Hematopoietic multipotent progenitor cell treated with erythropoietin and hydrocortisone succinate and interleukin-3 and kit ligand, for 15 days (in vitro differentiated cells): ENCODE results near the gene FUT3.
A peak's percentile ranks its signal among the peaks of the same experiment; 100 is the strongest.

Experiments used
- DNase-seq: peaks from one replicate; pipeline ENCODE4 v3.0.0-alpha.2; 2015; ENCODE audit warnings: low spot score

The FUT3 gene

DNA sequence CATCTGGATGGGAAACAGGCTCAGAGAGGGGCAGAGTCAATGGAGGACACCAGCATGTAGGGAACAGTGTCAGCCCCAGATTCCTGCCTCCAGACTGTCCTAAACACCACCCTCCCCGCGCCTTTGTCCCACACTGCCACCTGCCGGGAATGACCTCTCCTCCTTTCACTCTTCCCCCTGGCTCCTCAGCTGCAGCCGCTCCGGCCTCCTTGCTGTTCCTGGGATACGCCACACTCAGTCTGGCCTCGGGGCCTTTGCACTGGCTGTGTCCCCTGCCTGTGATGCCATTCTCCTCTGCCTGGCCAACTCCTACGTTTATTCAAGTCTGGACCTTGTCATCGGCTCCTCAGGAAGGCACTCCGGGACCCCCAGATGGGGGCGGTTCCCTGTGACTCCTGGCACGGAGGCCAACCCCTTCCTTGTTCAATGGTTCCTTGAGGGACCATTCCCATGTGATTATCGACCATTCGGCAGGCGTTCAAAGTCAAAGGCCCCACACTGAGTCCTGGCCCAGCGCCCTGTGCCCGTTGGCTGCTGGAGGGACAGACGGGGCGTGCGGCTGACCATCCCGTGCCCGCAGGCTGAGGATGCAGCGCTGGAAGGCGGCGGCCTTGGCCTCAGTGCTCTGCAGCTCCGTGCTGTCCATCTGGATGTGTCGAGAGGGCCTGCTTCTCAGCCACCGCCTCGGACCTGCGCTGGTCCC, 27.5 kb downstream of the FUT3 start:
- DNase-seq, result no peak

DNA sequence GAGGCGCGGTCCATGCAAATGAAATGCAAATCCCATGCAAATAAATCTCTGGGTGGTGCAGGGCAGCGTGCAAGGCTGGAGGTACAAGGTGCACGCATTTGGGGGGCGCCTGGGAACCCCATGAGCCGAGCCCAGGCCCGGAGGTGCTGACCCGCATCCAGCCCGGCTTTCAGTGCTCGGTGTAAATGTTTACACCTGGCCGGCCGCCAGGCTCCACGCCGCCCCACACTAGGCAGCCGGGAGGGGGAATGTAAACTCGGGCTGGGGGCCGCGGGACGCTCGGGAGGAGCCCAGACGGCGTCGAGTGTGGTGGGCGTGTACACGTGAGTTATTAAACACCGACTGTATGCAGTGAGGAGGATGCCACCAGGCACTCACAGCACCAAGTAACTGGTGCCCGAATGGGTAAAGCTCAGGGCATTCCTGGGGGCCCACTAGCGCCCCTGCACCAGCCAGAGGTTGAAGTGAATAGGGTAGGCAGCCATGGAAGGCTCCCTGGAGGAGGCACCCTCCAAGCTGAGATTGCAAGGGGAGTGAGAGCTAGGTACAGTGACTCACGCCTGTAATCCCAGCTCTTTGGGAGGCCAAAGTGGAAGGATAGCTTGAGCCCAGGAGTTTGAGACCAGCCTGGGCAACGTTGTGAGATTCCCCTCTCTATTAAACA, 28.9 kb downstream of the FUT3 start:
- no peak for DNase-seq

DNA sequence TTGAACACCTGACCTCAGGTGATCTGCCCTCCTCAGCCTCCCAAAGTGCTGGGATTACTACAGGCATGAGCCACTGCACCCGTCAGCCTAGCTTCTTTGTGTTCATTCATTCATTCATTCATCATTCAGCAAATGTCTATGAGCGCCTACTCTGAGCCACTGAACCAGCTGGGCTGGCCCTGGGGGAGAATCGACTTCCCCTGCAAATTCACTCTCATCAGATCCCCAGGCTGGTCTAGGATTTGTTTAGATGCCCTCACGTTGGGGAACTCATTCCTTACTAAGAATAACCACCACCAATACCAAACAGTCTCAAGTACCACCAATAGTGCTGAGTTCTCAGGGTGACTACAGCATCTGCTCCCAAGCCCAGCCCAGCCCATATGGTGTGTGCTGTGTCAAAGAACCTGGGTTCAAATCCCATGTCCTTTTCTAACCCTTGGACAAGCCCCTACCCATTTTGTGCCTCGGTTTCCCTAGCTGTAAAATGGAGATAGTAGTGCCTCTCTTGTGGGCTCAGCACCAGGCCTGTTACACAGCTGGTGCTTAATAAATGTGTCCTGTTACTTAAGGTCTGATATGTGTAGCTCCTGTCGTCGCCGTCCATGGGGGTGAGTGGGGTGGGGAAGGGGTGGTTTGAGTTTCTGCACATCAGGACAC, 29.6 kb downstream of the FUT3 start:
- DNase-seq, result no peak

DNA sequence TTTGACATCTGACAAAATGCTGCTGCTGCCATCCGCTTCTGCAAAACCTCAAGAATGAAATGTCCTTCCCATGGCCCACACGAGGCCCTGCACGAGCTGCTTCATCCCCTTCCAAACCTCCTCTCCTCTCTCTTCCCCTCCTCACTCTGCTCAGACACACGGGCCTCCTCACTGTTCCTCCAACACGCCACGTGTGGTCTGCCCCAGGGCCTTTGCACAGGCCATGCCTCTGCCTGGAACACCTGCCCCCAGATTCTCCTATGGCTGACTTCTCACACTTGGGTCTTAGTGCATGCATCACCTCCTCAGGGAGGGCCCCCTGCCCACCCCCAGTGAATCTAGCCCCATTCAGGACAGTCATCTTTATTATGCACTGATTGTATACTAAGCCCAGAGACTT, 30.5 kb downstream of the FUT3 start:
- no peak for DNase-seq

DNA sequence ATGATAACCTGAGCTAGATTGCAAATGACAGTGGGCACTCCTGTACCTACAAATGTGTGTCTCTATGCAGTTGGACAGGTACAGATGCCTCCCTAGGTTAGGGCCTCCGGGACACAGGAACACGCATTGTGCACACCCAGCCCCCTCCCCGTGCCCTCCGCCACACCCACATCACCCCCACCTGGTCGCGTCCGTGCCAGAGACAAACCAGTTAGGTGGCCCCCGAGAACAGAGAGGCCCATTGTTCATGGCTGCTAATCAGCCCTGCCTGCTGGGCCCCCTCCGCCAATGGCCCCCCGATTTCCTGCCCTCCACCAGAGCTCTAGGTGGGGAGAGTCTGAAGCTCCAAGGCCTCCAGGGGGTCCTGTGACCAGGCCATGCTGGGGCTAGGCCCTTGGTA, 32.7 kb downstream of the FUT3 start:
- no peak for DNase-seq

DNA sequence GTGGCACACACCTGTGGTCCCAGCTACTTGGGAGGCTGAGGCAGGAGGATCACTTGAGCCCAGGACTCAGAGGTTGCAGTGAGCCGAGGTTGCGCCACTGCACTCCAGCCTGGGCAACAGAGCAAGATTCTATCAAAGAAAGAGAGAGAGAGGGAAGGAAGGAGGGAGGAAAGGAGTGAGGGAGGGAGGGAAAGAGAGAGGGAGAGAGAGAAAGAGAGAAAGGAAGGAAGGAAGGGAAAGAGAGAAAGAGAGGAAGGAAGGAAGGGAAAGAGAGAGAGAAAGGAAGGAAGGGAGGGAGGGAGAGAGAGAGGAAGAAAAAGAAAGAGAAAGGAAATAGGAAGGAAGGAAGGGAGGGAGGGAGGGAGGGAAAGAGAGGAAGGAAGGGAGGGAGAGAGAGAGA, 34.0 kb downstream of the FUT3 start:
- no peak for DNase-seq

DNA sequence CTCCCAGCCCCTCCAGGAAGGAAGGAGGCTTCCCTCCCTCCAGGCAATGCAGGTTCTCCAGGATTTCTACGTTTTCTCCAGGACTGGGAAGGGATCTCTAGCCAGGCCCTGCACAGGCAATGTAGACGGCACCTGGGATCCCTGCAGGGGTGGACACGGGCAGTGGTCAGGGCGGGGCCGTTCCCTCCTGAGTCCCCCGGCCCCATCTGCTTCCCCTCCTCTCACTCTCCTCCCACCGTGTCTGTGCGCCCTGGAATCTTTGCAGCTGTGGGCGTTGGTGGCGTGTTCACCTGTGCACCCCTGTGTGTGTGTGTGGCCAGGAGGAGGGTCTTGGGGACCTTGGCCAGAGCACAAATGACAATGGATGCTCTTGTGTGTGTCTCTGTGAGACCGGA, 36.4 kb downstream of the FUT3 start:
- no peak for DNase-seq

DNA sequence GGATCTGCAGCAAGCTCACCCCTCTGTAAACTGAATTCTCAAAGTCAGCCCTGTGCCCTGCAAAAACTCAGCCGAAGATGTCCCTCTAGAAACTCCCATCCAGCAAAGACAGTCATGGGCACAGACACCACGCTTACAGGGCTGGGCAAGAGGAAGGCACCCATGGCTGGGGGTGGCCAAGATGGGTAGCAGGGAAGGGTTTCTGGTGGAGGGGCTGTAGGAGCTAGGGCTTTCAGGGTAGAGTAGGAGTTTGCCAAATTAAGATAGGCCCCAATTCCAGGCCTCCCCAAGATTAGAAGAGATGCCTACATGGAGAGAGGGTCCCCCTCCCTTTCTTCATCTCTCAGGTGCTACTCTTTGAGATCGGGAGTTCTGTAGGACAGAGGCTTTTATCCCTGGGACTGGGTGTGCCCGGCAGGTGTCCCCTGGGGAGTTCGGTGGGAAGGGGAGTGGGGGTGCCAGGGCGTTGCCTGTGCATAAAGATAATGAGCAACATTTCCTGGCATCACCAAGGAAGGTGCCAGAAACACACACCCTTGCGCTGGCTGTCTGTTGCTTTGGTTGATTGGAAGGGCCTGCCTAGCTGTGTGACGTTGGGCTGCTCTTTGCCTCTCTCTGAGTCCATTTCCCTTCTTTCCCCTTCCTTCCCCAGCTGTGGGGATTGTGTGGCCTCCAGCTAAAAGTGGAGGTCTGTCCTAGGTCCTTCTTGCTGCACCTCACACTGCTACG, 37.0 kb downstream of the FUT3 start:
- no peak for DNase-seq

DNA sequence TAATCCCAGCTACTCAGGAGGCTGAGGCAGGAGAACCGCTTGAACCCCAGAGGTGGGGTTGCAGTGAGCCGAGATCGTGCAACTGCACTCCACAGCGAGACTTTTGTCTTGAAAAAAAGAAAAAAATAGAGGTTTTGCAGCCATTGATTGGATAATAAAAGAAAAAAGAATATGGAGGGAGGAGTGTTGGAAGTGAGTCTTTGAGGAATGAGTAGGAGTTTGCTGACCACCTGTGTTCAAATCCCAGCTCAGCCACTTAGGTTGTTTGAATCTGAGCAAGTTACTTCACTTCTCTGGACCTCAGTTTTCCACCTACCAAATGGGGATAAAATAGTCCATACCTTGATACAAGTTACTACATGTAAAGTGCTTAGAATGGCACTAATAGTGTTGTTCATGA, 40.1 kb downstream of the FUT3 start:
- DNase-seq, result no peak

DNA sequence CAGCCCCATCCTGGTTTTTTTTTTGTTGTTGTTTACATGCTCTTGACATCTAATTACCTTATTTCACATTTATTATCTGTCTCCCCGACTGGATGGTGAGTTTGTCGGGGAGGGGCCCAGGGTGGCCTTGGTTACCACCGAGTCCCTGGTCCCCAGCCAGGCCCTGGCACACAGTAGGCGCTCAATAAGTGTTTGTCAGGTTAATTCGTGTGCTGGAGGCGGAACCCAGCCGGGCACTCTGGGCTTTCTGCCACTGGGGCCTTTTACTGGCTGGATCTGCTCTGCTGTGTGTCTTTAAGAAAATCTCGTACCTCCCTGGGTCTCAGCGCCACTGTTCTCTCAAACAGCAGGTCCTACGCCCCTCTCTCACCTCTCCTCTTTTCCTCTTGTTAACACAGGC, 41.8 kb downstream of the FUT3 start:
- no peak for DNase-seq

DNA sequence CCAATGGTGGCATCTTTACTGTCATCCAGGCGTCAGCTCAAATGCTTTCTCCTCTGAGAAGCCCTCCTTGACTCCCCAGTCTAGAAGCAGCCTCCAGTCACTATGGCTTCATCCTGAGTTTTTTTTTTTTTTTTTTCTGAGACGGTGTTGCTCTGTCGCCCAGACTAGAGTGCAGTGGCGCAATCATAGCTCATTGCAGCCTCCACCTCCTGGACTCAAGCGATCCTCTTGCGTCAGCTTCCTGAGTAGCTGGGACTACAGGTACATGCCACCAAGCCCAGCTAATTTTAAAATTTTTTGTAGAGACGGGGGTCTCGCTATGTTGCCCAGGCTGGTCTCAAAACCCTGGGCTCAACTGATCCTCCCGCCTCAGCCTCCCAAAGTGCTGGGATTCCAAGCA, 42.2 kb downstream of the FUT3 start:
- no peak for DNase-seq

DNA sequence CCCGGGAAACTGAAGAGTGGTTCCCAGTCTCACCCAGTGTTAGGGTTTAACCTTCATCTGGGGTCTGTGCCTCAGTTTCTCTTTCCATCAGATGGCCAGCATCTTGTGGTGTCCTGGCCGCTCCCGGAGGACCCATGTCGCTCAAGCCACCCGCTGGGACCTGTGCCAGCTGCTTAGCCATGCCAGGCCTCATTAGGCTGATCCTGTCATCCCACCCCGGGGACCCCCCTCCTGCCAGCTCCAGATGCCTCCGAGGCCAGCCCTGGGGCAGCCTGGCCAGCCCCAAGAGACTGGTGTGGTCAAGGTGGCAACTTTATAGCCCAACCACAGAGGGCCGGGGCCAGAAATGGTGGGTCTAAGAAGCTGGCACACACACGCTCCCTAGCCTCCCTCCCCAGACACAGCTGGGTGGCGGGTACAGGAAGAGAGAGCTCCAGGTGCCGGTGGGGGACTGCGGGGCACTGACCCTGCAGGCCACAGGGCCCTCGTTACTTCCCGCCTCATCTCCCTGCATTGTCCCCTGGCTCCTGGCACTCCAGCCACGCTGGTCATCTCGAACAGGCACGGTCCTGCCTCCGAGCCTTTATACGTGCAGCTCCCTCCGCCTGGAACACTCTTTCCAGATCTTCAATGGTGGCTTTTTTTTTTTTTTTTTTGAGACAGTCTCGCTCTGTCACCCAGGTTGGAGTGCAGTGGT, 43.0 kb downstream of the FUT3 start:
- DNase-seq, result no peak

DNA sequence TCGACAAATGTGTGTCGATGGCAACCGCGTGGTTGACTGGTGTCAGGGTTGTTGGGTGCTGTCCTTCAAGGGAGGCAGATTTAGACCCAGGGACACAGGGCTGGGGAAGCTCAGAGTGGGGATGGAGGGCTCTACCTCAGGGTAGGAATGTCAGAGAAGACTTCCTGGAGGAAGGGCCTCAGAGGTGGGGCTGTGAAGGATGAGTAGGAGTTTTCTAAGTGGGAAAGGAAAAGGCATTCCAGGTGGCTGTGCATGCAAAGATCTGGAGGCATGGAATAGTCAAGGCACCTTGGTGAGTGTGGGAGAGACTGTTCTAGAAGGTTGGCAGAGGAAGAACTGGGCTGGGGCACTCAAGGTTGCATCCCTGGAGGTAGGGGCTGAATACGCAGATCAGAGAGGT, 44.3 kb downstream of the FUT3 start:
- DNase-seq, result no peak

DNA sequence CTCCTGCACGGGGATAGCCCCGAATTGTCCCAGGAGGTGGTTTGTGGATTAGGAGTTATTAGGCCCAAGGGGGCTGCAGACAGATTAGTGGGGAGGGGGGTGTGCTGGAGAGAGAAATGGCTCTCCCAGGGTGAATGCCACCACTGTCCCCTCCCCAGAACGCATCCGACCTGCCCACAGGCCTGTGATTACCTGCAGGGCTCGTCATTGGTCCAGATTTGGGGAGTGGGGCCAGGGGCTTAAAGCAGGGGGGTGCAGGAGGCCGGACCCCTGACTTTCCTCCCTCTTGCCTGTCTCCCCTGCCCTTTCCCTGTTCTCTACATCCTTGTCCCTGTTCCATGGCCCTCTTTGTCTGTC, 45.1 kb downstream of the FUT3 start:
- no peak for DNase-seq

DNA sequence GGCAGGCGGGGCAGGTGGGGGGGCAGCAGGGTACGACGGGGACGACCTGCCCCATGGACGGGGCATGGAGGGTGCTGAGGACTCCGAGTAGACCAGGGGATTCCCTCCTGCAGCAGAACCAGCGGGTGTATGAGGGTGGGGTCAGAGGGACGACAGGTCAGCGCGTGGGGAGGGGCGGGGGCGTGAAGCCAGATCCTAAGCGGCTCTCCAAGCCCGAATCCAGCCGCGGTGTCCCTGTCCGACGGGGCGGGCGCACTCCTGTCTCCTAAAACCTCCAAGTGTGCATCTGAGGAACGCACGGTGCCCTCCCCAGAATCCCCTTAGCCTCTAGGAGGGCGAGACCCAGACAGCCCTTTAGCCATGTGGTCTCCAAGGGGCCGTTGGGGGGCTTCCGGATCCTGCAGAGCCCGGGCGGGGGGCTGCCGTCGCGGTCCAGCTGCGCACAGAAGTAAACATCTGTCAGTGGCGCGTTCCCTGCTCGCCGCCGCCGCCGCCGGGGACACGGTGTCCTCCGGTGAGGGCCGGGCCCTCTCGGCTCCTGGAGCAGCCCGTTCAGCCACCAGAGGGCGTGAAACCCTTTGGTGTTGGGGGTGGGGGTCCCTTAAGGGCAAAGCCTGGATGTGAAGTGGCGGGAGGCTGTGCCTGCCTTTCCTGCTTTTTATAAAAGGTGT, 45.7 kb downstream of the FUT3 start:
- no peak for DNase-seq

DNA sequence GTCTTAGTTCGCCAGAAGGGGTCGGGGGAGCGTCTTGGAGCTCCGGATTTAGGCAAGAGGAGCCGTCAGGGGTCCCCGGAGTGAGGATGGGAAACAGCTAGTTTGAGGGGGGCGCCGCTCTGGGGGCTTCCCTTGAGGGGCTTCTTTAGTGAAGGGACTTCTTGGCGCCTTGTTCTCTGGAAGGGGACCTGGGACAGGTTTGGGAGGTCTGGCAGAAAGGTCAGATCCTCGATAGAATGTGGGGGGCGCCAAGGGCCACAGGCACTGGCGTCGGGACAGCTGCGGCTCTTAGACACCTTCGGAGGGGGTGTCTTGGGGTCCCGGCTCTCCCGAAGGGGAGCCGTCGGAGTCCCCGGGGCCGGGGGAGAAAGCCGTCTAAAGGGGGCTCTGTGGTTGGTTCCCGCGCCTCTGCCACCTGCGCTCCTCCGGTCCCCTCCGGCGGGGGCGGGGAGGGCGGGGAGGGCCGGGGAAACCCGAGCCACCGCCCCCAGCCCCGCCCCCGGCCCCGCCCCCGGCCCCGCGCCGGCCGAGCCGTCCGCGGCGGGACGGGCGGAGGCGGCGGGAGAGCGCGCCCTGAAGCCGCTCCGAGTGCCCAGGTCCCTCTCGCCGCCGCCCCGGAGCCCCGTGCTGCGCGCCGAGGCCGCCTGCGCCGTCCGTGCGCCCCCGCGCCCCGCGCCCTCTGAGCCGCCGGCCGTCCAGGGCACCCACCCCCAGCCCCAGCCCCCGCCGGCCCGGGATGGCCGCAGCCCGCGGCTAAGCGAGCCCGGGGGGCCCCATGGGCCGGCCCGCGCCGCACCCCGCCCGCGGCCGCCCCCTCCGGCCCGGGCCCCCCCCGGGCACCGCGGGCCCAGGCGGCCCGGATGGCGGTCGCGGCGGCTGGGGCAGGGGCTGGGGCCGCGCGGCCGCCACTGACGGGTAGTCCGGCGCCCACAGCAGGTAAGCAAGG, 46.5 kb downstream of the FUT3 start, which contains the start of gene NRTN:
Gene NRTN, plus strand, starts transcription at position 552 of the 946 bp plus-strand sequence. CDS start 19,099 bp downstream, outside the sequence.
- DNase-seq, result no peak

DNA sequence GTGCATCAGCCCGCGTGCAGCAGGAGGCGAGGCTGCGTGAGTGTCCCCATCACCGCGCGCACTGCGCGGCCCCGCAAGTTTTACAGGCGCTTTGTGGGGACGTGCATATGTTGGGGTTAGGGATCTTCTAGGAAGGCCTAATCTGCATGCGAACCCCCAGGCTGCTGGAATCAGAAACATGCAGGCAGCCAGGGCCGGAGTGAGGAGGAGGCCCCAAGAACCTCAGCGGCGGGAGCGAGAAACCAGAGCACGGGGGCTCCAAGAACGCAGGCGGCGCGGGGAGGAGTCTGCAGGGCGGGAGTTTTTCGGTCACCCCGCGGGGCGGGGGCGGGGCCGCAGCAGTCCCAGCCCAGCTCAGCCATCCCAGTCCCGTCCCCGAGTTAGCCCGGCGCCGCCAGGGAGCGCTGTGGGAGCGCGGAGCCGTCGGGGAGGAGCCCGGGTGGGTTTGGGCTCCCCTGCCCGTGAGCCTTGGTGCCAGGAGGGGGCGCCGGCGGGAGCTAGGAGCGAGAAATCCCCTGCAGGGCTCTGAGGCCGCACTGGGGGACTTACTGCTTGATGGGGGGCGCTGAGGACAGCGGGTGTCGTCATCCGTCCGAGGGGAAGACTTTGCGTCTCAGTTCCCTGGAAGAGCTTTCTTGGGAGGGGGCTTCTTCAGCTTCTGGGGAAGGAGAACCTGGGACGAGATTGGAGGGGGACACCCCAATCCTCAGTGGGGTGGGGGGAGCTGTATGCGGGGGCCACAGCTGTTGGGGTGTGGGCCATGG, 47.3 kb downstream of the FUT3 start:
- peak; percentile 82 for DNase-seq

DNA sequence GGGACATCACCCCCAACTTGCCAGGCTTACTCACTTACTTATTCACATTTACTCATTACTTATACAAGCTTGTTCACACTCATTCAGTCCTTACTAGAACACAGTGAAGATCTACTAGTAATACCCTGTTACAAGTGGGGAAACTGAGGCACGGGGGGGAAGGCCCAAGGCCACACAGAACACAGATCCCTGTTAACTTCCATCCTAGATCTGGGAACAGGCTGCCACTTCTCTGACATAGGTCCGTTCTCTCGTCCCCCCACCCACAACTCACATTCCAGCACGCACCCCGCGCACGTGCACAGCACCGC, 47.9 kb downstream of the FUT3 start:
- no peak for DNase-seq

DNA sequence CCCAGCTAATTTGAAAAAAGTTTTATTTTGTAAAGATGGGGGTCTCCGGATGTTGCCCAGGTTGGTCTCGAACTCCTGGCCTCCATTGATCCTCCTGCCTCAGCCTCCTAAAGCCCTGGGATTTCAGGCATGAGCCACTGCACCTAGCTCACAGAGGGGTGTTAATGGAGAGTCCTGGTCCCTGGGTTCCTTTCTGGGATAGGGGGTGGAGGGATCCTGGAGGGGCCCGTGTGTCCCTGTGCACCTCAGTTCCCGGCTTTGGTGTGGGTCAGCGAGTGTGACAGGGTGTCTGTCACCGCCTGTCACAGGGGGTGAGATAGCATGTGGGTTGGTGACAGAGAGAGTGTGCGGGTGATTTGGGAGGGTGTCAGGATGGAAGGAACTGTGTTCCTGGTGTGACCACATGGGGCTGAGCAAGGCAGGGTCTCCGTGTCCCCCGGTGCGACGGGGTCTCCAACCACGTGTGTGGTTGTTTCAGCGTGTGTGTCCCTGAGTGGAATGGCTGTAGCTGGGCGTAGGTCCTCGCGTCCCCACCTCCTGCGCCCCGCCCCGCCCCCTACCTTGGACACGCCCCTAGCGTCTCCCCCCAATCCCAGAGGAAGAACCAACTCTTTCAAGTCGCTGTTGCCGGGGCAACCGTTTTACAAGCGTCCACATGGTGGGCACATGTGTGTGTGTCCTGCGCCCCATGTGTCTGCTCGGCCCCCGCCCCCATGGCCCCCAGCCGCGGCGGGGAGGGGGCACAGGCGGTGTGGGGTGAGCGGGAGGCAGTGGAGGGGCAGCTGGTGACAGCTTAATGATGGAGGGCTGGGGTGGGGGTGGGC, 49.2 kb downstream of the FUT3 start:
- DNase-seq, result peak; percentile 20
